Measurements from ENCODE around the gene ATAD3B.

DNA sequence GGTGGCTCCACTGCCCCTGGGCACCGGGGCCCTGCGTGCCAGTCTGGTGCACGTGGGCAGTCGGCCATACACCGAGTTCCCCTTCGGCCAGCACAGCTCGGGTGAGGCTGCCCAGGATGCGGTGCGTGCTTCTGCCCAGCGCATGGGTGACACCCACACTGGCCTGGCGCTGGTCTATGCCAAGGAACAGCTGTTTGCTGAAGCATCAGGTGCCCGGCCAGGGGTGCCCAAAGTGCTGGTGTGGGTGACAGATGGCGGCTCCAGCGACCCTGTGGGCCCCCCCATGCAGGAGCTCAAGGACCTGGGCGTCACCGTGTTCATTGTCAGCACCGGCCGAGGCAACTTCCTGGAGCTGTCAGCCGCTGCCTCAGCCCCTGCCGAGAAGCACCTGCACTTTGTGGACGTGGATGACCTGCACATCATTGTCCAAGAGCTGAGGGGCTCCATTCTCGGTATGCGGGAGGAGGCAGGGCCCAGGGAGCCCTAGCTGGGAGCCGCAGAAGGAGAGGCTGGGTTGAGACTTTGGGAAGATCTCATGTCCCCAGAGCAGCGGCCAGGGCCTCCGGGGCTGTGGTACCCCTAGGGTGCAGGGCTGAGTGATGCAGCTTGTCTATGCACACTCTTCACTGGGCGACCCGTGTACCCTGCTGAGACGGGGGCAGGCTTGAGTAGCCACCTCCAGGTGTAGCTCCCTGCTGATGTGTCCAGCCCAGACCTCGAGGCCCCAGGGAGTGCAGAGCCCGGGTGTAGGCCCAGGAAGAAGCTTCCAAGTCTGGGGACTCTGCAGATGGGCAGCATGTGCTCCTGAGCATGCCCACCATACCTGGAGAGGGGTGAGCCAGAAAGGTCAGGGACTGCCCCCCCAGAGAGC is 34.3 kb upstream of the ATAD3B start:
- TF ChIP-seq, protein P1, sequence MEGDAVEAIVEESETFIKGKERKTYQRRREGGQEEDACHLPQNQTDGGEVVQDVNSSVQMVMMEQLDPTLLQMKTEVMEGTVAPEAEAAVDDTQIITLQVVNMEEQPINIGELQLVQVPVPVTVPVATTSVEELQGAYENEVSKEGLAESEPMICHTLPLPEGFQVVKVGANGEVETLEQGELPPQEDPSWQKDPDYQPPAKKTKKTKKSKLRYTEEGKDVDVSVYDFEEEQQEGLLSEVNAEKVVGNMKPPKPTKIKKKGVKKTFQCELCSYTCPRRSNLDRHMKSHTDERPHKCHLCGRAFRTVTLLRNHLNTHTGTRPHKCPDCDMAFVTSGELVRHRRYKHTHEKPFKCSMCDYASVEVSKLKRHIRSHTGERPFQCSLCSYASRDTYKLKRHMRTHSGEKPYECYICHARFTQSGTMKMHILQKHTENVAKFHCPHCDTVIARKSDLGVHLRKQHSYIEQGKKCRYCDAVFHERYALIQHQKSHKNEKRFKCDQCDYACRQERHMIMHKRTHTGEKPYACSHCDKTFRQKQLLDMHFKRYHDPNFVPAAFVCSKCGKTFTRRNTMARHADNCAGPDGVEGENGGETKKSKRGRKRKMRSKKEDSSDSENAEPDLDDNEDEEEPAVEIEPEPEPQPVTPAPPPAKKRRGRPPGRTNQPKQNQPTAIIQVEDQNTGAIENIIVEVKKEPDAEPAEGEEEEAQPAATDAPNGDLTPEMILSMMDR (conservative IDR thresholded peaks at IDR 0.05; ENCODE audit: low read depth, low read length): no peak
- no peak for TF ChIP-seq EZH2 (IDR thresholded peaks at IDR 0.05; ENCODE audit: borderline replicate concordance, low read depth, low read length, poor library complexity, severe bottlenecking)

Measured in A673 (cell line).